ENCODE measurements around the gene TMEM63A.
A peak's percentile ranks its signal among the peaks of the same experiment; 100 is the strongest.

Gene TMEM63A

GRCh38 chr1:225866981-225867380, 15.2 kb downstream of the TMEM63A start:
- no peak for DNase-seq (ENCODE audit: low read depth)

GRCh38 chr1:225866061-225866837, 15.9 kb downstream of the TMEM63A start:
- DNase-seq (ENCODE audit: low read depth), result peak; percentile 68

- no peak for DNase-seq (ENCODE audit: low read depth)
Measured at GRCh38 chr1:225865514-225865913, 16.7 kb downstream of the TMEM63A start.

- DNase-seq (ENCODE audit: low read depth), result no peak
Measured at GRCh38 chr1:225863167-225863566, 19.0 kb downstream of the TMEM63A start.

- no peak for DNase-seq (ENCODE audit: low read depth)
Measured at GRCh38 chr1:225862581-225862950, 19.6 kb downstream of the TMEM63A start.

GRCh38 chr1:225861834-225862580, 20.2 kb downstream of the TMEM63A start:
- no peak for DNase-seq (ENCODE audit: low read depth)

- no peak for DNase-seq (ENCODE audit: low read depth)
Measured at GRCh38 chr1:225860876-225861441, 21.2 kb downstream of the TMEM63A start.

- DNase-seq (ENCODE audit: low read depth), result no peak
Measured at GRCh38 chr1:225860107-225860506, 22.1 kb downstream of the TMEM63A start.

GRCh38 chr1:225859151-225859550, 23.0 kb downstream of the TMEM63A start:
- no peak for DNase-seq (ENCODE audit: low read depth)

- DNase-seq (ENCODE audit: low read depth), result no peak
Measured at GRCh38 chr1:225857256-225857655, 24.9 kb downstream of the TMEM63A start.

GRCh38 chr1:225855503-225856300, 26.5 kb downstream of the TMEM63A start:
- DNase-seq (ENCODE audit: low read depth), result no peak

- DNase-seq (ENCODE audit: low read depth), result no peak
Measured at GRCh38 chr1:225853441-225853840, 28.7 kb downstream of the TMEM63A start.

- no peak for DNase-seq (ENCODE audit: low read depth)
Measured at GRCh38 chr1:225852413-225853124, 29.6 kb downstream of the TMEM63A start.

GRCh38 chr1:225851805-225852204, 30.4 kb downstream of the TMEM63A start:
- DNase-seq (ENCODE audit: low read depth), result no peak

GRCh38 chr1:225850370-225850769, 31.8 kb downstream of the TMEM63A start:
- DNase-seq (ENCODE audit: low read depth), result no peak

GRCh38 chr1:225849925-225850324, 32.3 kb downstream of the TMEM63A start:
- peak; percentile 67 for DNase-seq (ENCODE audit: low read depth)

GRCh38 chr1:225848030-225848955, 33.9 kb downstream of the TMEM63A start:
- peak; percentile 77 for DNase-seq (ENCODE audit: low read depth)

GRCh38 chr1:225847610-225848009, 34.6 kb downstream of the TMEM63A start:
- no peak for DNase-seq (ENCODE audit: low read depth)

GRCh38 chr1:225846331-225847310, 35.6 kb downstream of the TMEM63A start:
- DNase-seq (ENCODE audit: low read depth), result no peak

All from CMK (cell line).